A673 (cell line): ENCODE results near the gene LRRC8B.

ENCODE experiments used
- CTCF ChIP-seq: fragments of 300-800, 200-600 bp; sonication (generic); conservative IDR thresholded peaks from 2 replicates; pipeline ENCODE4 v1.5.1; 2017; ENCODE audit warnings: low read depth, mild to moderate bottlenecking, antibody characterized with exemption, low read length, moderate library complexity, mixed read lengths
- EZH2 ChIP-seq: fragments of 200-600 bp; sonication (generic); IDR thresholded peaks from 2 replicates; pipeline ENCODE4 v1.6.1; 2017; ENCODE audit warnings: borderline replicate concordance, low read depth, mild to moderate bottlenecking, mixed read lengths, antibody characterized with exemption, low read length; ENCODE audit not compliant: poor library complexity, severe bottlenecking

GRCh38 chr1:89489047-89489729 lies 35.4 kb upstream of the LRRC8B start:
- TF ChIP-seq CTCF (no peak), EZH2 (no peak)
